ENCODE data around the gene ZNF451. TPM values are rescaled to one million over a fixed set of nuclear protein-coding genes. Genes with fewer than 3 reads are reported as not detected.

ZNF451 gene
- total RNA-seq, 1 experiment from 2014 or later: 50.6 TPM

DNA sequence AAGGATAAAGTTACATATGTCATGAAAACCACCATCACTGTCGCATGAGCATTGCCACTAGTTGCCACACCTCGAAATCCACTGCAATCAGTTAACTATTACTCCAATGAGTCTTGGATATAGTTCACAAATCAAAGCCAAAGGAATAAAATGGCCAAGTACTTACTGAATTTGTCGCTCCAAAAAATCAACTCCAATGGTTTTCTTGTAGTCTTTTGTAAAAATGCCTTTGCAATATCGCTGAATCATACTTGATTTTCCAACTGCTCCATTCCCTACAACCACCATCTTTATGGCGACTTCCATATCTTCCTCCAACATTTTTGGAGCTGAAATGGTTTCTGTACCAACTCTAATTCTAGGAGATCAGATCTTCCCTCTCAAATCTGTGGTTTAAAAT, 120.1 kb downstream of the ZNF451 start:
- Histone ChIP-seq H3K27me3 (ENCODE audit: insufficient read depth, low read depth) (no peaks in the 10 kb centered on the region), H3F3A (ENCODE audit: insufficient read depth, low read depth) (no peaks in the 10 kb centered on the region; the same call in 1 of the 2 replicates), H2AFZ (no peak overlapping the region), H3K27ac (no peak overlapping the region), H3K9me2 (ENCODE audit: insufficient read depth) (no peaks in the 10 kb centered on the region), H3K79me2 (ENCODE audit: low read depth) (no peaks in the 10 kb centered on the region; the same call in 1 of the 2 replicates), H4K20me1 (ENCODE audit: insufficient read depth) (no peaks in the 10 kb centered on the region), H3K4me3 (no peak overlapping the region), H3K36me3 (ENCODE audit: low read depth) (0 out of 2 replicates have a peak, but pooled peaks cover 6% of the 10 kb centered on the region), H3K9me3 (ENCODE audit: insufficient read depth, low read depth) (no peaks in the 10 kb centered on the region), H3K4me1 (replicated peaks; ENCODE audit: insufficient read depth) (no peaks in the 10 kb centered on the region), H3K4me2 (no peak overlapping the region)
- TF ChIP-seq, protein P1, sequence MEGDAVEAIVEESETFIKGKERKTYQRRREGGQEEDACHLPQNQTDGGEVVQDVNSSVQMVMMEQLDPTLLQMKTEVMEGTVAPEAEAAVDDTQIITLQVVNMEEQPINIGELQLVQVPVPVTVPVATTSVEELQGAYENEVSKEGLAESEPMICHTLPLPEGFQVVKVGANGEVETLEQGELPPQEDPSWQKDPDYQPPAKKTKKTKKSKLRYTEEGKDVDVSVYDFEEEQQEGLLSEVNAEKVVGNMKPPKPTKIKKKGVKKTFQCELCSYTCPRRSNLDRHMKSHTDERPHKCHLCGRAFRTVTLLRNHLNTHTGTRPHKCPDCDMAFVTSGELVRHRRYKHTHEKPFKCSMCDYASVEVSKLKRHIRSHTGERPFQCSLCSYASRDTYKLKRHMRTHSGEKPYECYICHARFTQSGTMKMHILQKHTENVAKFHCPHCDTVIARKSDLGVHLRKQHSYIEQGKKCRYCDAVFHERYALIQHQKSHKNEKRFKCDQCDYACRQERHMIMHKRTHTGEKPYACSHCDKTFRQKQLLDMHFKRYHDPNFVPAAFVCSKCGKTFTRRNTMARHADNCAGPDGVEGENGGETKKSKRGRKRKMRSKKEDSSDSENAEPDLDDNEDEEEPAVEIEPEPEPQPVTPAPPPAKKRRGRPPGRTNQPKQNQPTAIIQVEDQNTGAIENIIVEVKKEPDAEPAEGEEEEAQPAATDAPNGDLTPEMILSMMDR (conservative IDR thresholded peaks at IDR 0.05): no peak
- no peak for TF ChIP-seq EZH2 (IDR thresholded peaks at IDR 0.05; ENCODE audit: low read depth)
- POLR2A ChIA-PET (ENCODE audit: unreplicated experiment): no interaction called here
- intact Hi-C loops (cut with micrococcal nuclease; ENCODE audit: unreplicated experiment): no loop called here
- DNase-seq: no peak
- CTCF ChIA-PET: no interaction called here
- BruUV-seq (replicated peaks): no TSS peak

DNA sequence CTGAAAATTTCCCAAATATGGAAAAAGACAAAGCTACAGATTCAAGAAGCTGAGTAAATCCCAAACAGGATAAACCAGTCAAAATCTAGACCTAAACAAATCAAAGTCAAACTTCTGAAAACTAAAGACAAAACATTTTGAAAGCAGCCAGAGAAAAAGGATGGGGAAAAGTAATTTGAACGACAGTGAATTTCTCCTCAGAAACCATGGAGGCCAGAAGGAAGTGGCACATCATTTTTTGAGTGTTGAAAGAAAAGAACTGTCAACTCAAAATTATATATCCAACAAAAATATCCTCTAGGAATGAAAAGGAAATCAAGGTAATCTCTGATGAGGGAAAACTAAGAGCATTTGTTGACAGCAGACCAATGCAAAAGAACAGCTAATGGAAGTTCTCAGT, 125.3 kb downstream of the ZNF451 start:
- no peak overlapping the region for H3K27ac ChIP-seq
- H3K4me3 ChIP-seq: no peak overlapping the region
- H4K20me1 ChIP-seq (ENCODE audit: insufficient read depth): no peaks in the 10 kb centered on the region
- POLR2A ChIA-PET (ENCODE audit: unreplicated experiment): no interaction called here
- TF ChIP-seq, protein P1 (conservative IDR thresholded peaks at IDR 0.05): no peak
- TF ChIP-seq EZH2 (IDR thresholded peaks at IDR 0.05; ENCODE audit: low read depth): no peak
- intact Hi-C loops (cut with micrococcal nuclease; ENCODE audit: unreplicated experiment): no loop called here
- CTCF ChIA-PET: no interaction called here
- DNase-seq: no peak
- no peak overlapping the region for H2AFZ ChIP-seq
- no peaks in the 10 kb centered on the region for H3K27me3 ChIP-seq (ENCODE audit: insufficient read depth, low read depth)
- BruUV-seq (replicated peaks): no TSS peak
- H3K9me3 ChIP-seq (ENCODE audit: insufficient read depth, low read depth): no peaks in the 10 kb centered on the region
- no peaks in the 10 kb centered on the region for H3F3A ChIP-seq (ENCODE audit: insufficient read depth, low read depth)
- no peak overlapping the region for H3K4me2 ChIP-seq
- peaks cover 30% of the 10 kb centered on the region for H3K79me2 ChIP-seq (ENCODE audit: low read depth)
- 0 out of 2 replicates have a peak, but pooled peaks cover 5% of the 10 kb centered on the region for H3K4me1 ChIP-seq (replicated peaks; ENCODE audit: insufficient read depth)
- H3K36me3 ChIP-seq (ENCODE audit: low read depth): no peaks in the 10 kb centered on the region
- H3K9me2 ChIP-seq (ENCODE audit: insufficient read depth): no peaks in the 10 kb centered on the region

DNA sequence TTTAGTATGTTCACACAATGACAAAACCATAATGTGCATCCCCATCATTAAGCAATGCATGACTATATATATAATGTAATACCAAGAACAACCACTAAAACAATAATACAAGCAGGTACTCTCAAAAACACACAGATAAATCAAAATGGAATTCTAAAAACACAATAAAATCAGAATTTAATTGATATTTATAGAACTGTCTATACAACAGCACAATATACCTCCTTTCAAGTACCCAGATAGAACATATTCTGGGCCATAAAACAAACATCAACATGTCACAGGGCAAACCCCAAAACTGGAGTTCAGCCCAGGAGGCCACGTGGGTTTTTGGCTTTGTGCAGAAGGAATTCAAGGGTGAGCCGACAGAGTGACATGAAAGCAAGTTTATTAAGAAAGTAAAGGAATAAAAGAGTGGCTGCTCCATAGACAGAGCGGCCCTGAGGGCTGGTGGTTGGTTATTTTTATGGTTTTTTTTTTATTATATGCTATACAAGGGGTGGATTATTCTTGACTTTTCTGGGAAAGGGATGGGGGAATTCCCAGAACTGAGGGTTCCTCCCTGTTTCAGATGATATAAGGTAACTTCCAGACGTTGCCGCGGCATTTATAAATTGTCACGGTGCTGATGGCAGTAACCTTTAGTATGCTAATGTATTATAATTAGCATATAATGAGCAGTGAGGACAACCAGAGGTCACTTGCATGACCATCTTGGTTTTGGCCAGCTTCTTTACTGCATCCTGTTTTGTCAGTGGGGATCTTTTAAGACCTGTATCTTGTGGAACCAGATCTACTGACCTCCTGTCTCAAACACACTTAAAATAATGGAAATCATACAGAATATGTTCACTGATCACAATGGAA, 126.5 kb downstream of the ZNF451 start:
- no peak overlapping the region for H3K4me3 ChIP-seq
- TF ChIP-seq, protein P1 (conservative IDR thresholded peaks at IDR 0.05): peak; percentile 39; the same call in 1 of the 2 replicates
- no peak for TF ChIP-seq EZH2 (IDR thresholded peaks at IDR 0.05; ENCODE audit: low read depth)
- no peaks in the 10 kb centered on the region for H4K20me1 ChIP-seq (ENCODE audit: insufficient read depth)
- H3K27ac ChIP-seq: no peak overlapping the region
- intact Hi-C loops (cut with micrococcal nuclease; ENCODE audit: unreplicated experiment): no loop called here
- no peak for DNase-seq
- H3K9me2 ChIP-seq (ENCODE audit: insufficient read depth): no peaks in the 10 kb centered on the region
- H3K4me1 ChIP-seq (replicated peaks; ENCODE audit: insufficient read depth): 0 out of 2 replicates have a peak, but pooled peaks cover 12% of the 10 kb centered on the region
- CTCF ChIA-PET: no interaction called here
- no peak overlapping the region for H2AFZ ChIP-seq
- H3K36me3 ChIP-seq (ENCODE audit: low read depth): no peaks in the 10 kb centered on the region
- no TSS peak for BruUV-seq (replicated peaks)
- no peaks in the 10 kb centered on the region for H3K27me3 ChIP-seq (ENCODE audit: insufficient read depth, low read depth)
- H3K4me2 ChIP-seq: no peak overlapping the region
- H3F3A ChIP-seq (ENCODE audit: insufficient read depth, low read depth): no peaks in the 10 kb centered on the region
- peaks cover 40% of the 10 kb centered on the region for H3K79me2 ChIP-seq (ENCODE audit: low read depth)
- POLR2A ChIA-PET (ENCODE audit: unreplicated experiment): no interaction called here
- no peaks in the 10 kb centered on the region for H3K9me3 ChIP-seq (ENCODE audit: insufficient read depth, low read depth)
